Transverse colon (tissue), 4 donors: ENCODE data around the gene OOSP4A. TPM values are rescaled to one million over a fixed set of nuclear protein-coding genes. Genes with fewer than 3 reads are reported as not detected.
"Not testable (repeated sequence)": the region's sequence is repeated elsewhere in the genome, so short reads cannot be mapped to it uniquely, and the experiment has no call there.

Experiments used
- DNase-seq: peaks from one replicate; pipeline ENCODE4 v3.0.0-alpha.2; 2019
- H3K27ac ChIP-seq, 4 donors: fragments of 200-600 bp; sonication (generic); 2 replicates each; pipeline ENCODE4 v1.5.1; 2016 to 2018; ENCODE audit warnings: inconsistent platforms in 4 of 4
- H3K27me3 ChIP-seq: fragments of 200-600 bp; sonication (generic); 2 replicates; pipeline ENCODE4 v1.5.1; 2017; ENCODE audit warnings: inconsistent platforms
- H3K36me3 ChIP-seq, 4 donors: fragments of 200-600 bp; sonication (generic); 2 replicates each; pipeline ENCODE4 v1.5.1; 2017 to 2019; ENCODE audit warnings: inconsistent platforms in 4 of 4
- H3K4me1 ChIP-seq, 4 donors: fragments of 200-600 bp; sonication (generic); 2 replicates each; pipeline ENCODE4 v1.5.1; 2017 to 2020; ENCODE audit warnings: inconsistent platforms in 4 of 4
- H3K4me3 ChIP-seq, 4 donors: fragments of 200-600 bp; sonication (generic); 1 replicate in 1 of 4; 2 replicates in 3 of 4; pipeline versions ENCODE4 v1.5.1 to v1.6.1; 2017 to 2019; ENCODE audit warnings: inconsistent platforms in 4 of 4
- H3K9me3 ChIP-seq, 2 donors: fragments of 200-600 bp; sonication (generic); 2 replicates each; pipeline ENCODE4 v1.5.1; 2017 to 2019; ENCODE audit warnings: inconsistent platforms in 2 of 2
- EP300 ChIP-seq: sonication (generic); formaldehyde crosslinking; IDR thresholded peaks from one replicate; pipeline ENCODE4 v1.6.1; 2017; ENCODE audit warnings: antibody characterized with exemption, low read depth
- POLR2A ChIP-seq: fragments of 450-650 bp; IDR thresholded peaks from one replicate; pipeline ENCODE4 v1.6.1; 2016; ENCODE audit warnings: antibody characterized with exemption, mild to moderate bottlenecking, moderate library complexity
- POLR2AphosphoS5 ChIP-seq, 3 donors: sonication (generic); formaldehyde crosslinking; IDR thresholded peaks; one replicate each; pipeline ENCODE4 v1.6.1; 2016; ENCODE audit warnings: antibody characterized with exemption in 3 of 3
- WGBS, 2 donors: methylation state at CpG; one replicate each; pipeline ENCODE4 v1.1.5; 2018; ENCODE audit warnings: low coverage in 1 of 2; 5-methylcytosine and 5-hydroxymethylcytosine counted together
- in situ Hi-C, 4 donors: fragments of 200-750 bp; cut with MboI; loops; one replicate each; pipeline versions ENCODE4 v1.15.0 to v1.15.1; 2017; ENCODE audit warnings: low sequenced_read_pairs in 3 of 4, low pct_ligation_motif_present in 1 of 4, low pct_unique_long_range_greater_than_20kb in 1 of 4
- intact Hi-C: fragments of 100-400 bp; cut with DNase I; formaldehyde crosslinking; loops from one replicate; pipeline ENCODE4 v1.15.1; 2023; ENCODE audit warnings: low total_unique reads
- total RNA-seq, 4 donors: library from RNA; depleted of rRNA; stranded (reverse); fragments of >200 nt; gene quantifications; one replicate each; pipeline ENCODE4 v1.1.0, GENCODE V29; 2016
- TF ChIP-seq, protein P1 (sequence below), 5 experiments: fragments of 200-600 bp in 3 of 5; fragments of 450-650 bp in 2 of 5; sonication (generic) in 3 of 5; IDR thresholded peaks; 1 replicate in 2 of 5; 2 replicates in 3 of 5; pipeline ENCODE4 v1.5.1; 2016 to 2017; ENCODE audit warnings: antibody characterized with exemption in 5 of 5, inconsistent platforms in 3 of 5, mild to moderate bottlenecking in 2 of 5, moderate library complexity in 1 of 5

OOSP4A gene
- total RNA-seq, 4 donors from 2014 or later: not detected

GRCh38 chr11:59973097-59973496 is 9.3 kb downstream of the OOSP4A start:
- TF ChIP-seq POLR2A (no peak), POLR2AphosphoS5 (IDR thresholded peaks at IDR 0.05) (no peak), EP300 (no peak)
- TF ChIP-seq, protein P1, sequence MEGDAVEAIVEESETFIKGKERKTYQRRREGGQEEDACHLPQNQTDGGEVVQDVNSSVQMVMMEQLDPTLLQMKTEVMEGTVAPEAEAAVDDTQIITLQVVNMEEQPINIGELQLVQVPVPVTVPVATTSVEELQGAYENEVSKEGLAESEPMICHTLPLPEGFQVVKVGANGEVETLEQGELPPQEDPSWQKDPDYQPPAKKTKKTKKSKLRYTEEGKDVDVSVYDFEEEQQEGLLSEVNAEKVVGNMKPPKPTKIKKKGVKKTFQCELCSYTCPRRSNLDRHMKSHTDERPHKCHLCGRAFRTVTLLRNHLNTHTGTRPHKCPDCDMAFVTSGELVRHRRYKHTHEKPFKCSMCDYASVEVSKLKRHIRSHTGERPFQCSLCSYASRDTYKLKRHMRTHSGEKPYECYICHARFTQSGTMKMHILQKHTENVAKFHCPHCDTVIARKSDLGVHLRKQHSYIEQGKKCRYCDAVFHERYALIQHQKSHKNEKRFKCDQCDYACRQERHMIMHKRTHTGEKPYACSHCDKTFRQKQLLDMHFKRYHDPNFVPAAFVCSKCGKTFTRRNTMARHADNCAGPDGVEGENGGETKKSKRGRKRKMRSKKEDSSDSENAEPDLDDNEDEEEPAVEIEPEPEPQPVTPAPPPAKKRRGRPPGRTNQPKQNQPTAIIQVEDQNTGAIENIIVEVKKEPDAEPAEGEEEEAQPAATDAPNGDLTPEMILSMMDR (IDR thresholded peaks at IDR 0.05): no peak

DNA sequence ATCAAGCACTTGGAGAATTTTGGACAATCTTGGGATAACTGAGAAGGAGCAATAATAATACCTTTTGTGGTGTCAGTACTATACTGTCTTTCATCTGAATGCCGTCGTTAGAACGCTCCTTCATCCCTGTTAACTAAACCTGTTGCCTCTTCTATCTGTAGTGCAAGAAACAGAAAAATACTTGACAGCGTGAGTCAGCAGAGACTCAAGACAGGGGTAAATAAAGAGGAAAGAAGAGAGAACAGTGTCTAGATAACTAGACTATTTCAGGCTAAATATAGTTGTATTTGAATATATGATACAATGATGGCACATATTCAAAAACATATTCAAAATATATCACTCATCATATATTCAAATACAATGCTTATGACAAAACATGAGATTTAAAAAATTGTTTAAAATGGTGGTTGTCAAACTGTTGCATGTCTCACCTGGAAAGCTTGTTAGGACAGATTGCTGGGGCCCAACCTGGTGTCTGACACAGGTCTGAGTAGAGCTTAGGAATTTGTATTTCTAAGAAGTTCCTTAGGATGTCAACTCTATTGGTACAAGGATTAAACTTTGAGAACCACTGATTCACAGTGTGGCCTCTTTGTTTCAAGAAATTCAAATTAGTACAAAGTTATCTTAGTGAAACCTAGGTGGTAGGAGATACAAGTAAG is 17.4 kb downstream of the OOSP4A start:
- Histone ChIP-seq H3K4me1 (no peaks in the 10 kb centered on the region), H3K9me3 (no peaks in the 10 kb centered on the region), H3K4me3 (no peak overlapping the region), H3K36me3 (no peaks in the 10 kb centered on the region), H3K27me3 (no peaks in the 10 kb centered on the region), H3K27ac (no peak overlapping the region)
- 94 to 96% methylated on average over 4 of the region's 4 CpGs for WGBS, 2 donors
- in situ Hi-C loops (no loop called here), intact Hi-C loops (no loop called here)
- TF ChIP-seq, protein P1 (IDR thresholded peaks at IDR 0.05): no peak
- TF ChIP-seq POLR2A: no peak
- TF ChIP-seq EP300: no peak
- TF ChIP-seq POLR2AphosphoS5 (IDR thresholded peaks at IDR 0.05): no peak
- no peak for DNase-seq

More at GRCh38 chr11:59973097-59973496, 9.3 kb downstream of the OOSP4A start:
- Histone ChIP-seq H3K27ac (no peak overlapping the region), H3K4me3 (no peak overlapping the region), H3K36me3 (no peaks in the 10 kb centered on the region), H3K4me1 (no peaks in the 10 kb centered on the region), H3K9me3 (no peaks in the 10 kb centered on the region), H3K27me3 (no peaks in the 10 kb centered on the region)
- in situ Hi-C loops: no loop called here
- intact Hi-C loops: no loop called here
- DNase-seq: no peak
- 36 to 57% methylated on average over 3 to 5 of the region's 5 CpGs for WGBS, 2 donors

- intact Hi-C loops: not testable (repeated sequence)
- WGBS, 2 donors: 53 to 70% methylated on average over 4 of the region's 4 CpGs
Measured at GRCh38 chr11:59982037-59982436, 18.2 kb downstream of the OOSP4A start.

GRCh38 chr11:59983212-59983611 is 19.4 kb downstream of the OOSP4A start:
- no peak for TF ChIP-seq POLR2A
- TF ChIP-seq, protein P1 (IDR thresholded peaks at IDR 0.05): no peak
- no peak for TF ChIP-seq EP300
- TF ChIP-seq POLR2AphosphoS5 (IDR thresholded peaks at IDR 0.05): no peak
- 82 to 85% methylated on average over 1 of the region's 1 CpG for WGBS, 2 donors

More at GRCh38 chr11:59982037-59982436, 18.2 kb downstream of the OOSP4A start:
- H3K36me3 ChIP-seq, H3K27me3 ChIP-seq, H3K9me3 ChIP-seq, H3K4me3 ChIP-seq, DNase-seq, in situ Hi-C loops, H3K27ac ChIP-seq, H3K4me1 ChIP-seq: not testable (repeated sequence)

GRCh38 chr11:59984368-59984767 is 20.5 kb downstream of the OOSP4A start:
- WGBS, 2 donors: 84 to 85% methylated on average over 3 of the region's 3 CpGs
- no peak for DNase-seq
- intact Hi-C loops: no loop called here
- no peaks in the 10 kb centered on the region for H3K36me3 ChIP-seq
- peaks cover 0 to 4% of the 10 kb centered on the region in 2 donors for H3K9me3 ChIP-seq
- TF ChIP-seq, protein P1 (IDR thresholded peaks at IDR 0.05): no peak
- H3K27ac ChIP-seq: no peak overlapping the region
- H3K4me1 ChIP-seq: no peaks in the 10 kb centered on the region
- H3K27me3 ChIP-seq: no peaks in the 10 kb centered on the region
- in situ Hi-C loops: no loop called here
- H3K4me3 ChIP-seq: no peak overlapping the region

More at GRCh38 chr11:59983212-59983611, 19.4 kb downstream of the OOSP4A start:
- Histone ChIP-seq H3K4me3 (no peak overlapping the region), H3K27me3 (no peaks in the 10 kb centered on the region), H3K4me1 (no peaks in the 10 kb centered on the region), H3K36me3 (no peaks in the 10 kb centered on the region), H3K9me3 (no peaks in the 10 kb centered on the region), H3K27ac (no peak overlapping the region)
- in situ Hi-C loops: no loop called here
- intact Hi-C loops: no loop called here
- no peak for DNase-seq
